Psoas muscle (tissue), 8 donors: ENCODE measurements around the gene AIF1L. TPM values are rescaled to one million over a fixed set of nuclear protein-coding genes. Genes with fewer than 3 reads are reported as not detected.

Source experiments
- ATAC-seq, 4 donors: fragments of 200-7000 bp; cut with Tn5 transposase; one replicate each; pipeline ENCODE4 v1.9.1; 2020; ENCODE audit warnings: moderate library complexity in 3 of 4, mild to moderate bottlenecking in 2 of 4
- DNase-seq, 2 donors: peaks; one replicate each; pipeline ENCODE4 v3.0.0-alpha.2; 2020
- H3K27ac ChIP-seq: fragments of 200-600 bp; one replicate; pipeline ENCODE4 v1.8.0; 2022
- H3K27me3 ChIP-seq, 3 donors: fragments of 200-600 bp in 1 of 3; one replicate each; pipeline versions ENCODE4 v1.6.1 to v1.8.0; 2013 to 2022; ENCODE audit warnings: low read length in 2 of 3, mild to moderate bottlenecking in 2 of 3, moderate library complexity in 1 of 3; ENCODE audit not compliant: insufficient read depth in 3 of 3
- H3K36me3 ChIP-seq, 2 donors: fragments of 200-600 bp in 1 of 2; one replicate each; pipeline versions ENCODE4 v1.6.1 to v1.8.0; 2013 to 2022; ENCODE audit warnings: low read depth in 1 of 2, mild to moderate bottlenecking in 1 of 2, moderate library complexity in 1 of 2; ENCODE audit not compliant: insufficient read depth in 1 of 2
- H3K4me1 ChIP-seq: fragments of 200-600 bp; one replicate; pipeline ENCODE4 v1.8.0; 2022
- H3K4me3 ChIP-seq: fragments of 200-600 bp; one replicate; pipeline ENCODE4 v1.8.0; 2022; ENCODE audit warnings: mild to moderate bottlenecking
- H3K9me3 ChIP-seq: fragments of 200-600 bp; one replicate; pipeline ENCODE4 v1.8.0; 2022
- WGBS, 3 donors: extraction: QIAGEN DNeasy Blood & Tissue Kit; methylation state at CpG; one replicate each; pipeline versions ENCODE4 v1.1.6 to v1.1.7; 2013; 5-methylcytosine and 5-hydroxymethylcytosine counted together
- intact Hi-C, 2 donors: fragments of 100-400 bp; cut with DNase I; formaldehyde crosslinking; loops; one replicate each; pipeline versions ENCODE4 v1.11.0 to v1.14.2; 2022
- polyA plus RNA-seq, 3 donors: library from polyadenylated mRNA; stranded (reverse); fragments of 200-250 nt; gene quantifications; one replicate each; pipeline ENCODE4 v1.2.3, GENCODE V29; 2013
- total RNA-seq, 4 donors: library from RNA; stranded (reverse); fragmentation: NEBNext Ultra II Directional in 2 of 4; extraction: Animal tissue kit (Norgen Biotek cat#: 25700) in 2 of 4; gene quantifications; one replicate each; pipeline versions ENCODE4 v1.2.1 to v1.2.4, GENCODE V29; 2021 to 2023
- TF ChIP-seq, protein P1 (sequence below): fragments of 200-600 bp; IDR thresholded peaks from one replicate; pipeline ENCODE4 v1.8.0; 2022; ENCODE audit warnings: antibody characterized with exemption
- donor health status: healthy with polysubstance abuse.
- donor health status: DM: no; HTN: no; CAD: no; lungs with moderate emphysema.
- donor health status: Bipolar disorder and iron deficiency.
- donor health status: healthy.
- donor health status: DM: yes; HTN: yes; CAD: no.
- donor health status: DM: no; HTN: no; CAD: no.
- donor health status: DM: no; HTN: no; CAD: no.
- donor health status: DM: yes; HTN: yes; CAD: no.

Gene AIF1L
- total and polyA plus RNA-seq, 7 donors: 3.7 to 12.2 (median 11.0) TPM

DNA sequence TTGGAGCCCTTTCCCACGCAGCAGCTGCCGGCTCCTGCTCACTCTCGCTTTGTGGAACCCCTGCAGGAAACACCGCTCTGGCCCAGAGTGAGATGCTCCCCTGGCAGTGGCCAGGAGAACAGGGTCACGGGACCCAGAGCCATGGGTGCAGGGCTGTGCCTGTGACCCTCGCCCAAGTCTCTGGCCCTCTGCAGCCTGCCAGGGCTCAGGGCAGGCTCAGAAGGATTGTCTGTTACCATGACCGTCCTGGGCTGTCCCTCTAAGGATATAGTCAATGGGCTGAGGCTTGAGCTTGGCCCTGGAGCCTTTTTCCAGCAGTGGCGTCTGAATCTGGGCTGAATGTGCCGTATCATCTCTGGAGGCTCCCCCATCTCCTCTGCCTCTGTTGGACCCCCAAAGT lies 28.7 kb upstream of the AIF1L start:
- TF ChIP-seq, protein P1, sequence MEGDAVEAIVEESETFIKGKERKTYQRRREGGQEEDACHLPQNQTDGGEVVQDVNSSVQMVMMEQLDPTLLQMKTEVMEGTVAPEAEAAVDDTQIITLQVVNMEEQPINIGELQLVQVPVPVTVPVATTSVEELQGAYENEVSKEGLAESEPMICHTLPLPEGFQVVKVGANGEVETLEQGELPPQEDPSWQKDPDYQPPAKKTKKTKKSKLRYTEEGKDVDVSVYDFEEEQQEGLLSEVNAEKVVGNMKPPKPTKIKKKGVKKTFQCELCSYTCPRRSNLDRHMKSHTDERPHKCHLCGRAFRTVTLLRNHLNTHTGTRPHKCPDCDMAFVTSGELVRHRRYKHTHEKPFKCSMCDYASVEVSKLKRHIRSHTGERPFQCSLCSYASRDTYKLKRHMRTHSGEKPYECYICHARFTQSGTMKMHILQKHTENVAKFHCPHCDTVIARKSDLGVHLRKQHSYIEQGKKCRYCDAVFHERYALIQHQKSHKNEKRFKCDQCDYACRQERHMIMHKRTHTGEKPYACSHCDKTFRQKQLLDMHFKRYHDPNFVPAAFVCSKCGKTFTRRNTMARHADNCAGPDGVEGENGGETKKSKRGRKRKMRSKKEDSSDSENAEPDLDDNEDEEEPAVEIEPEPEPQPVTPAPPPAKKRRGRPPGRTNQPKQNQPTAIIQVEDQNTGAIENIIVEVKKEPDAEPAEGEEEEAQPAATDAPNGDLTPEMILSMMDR: no peak

DNA sequence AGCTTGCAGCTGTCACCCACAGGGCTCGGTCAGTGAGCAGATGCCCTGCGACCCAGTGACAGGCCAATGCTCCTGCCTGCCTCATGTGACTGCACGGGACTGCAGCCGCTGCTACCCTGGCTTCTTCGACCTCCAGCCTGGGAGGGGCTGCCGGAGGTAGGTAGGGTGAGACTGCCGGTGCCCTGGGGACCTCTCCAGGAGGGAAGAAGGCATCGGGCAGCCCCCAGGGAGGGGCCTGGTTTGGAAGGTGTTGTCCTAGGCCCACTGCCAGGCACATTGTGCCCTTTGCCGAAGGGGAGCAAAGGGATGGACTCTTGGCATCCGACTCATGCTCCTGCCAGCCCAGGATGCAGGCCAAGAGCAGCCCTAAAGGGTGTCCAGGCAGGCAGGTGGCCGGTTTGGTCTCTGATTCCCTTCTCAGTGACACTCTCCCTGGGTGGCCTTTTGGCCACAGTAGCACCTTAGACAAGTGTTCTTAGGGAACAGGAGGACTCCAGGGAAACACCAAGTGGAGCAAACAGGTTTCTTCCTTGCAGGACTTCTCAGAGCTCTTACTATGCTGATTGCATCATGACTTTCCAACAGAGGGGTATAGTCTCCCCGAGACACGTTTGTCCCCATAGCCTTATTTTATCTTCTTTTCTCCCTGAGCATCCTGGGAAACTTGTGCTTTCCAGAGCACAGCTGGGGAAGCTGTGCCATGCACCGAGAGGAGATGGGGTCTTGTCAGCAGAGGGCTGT lies 28.1 kb upstream of the AIF1L start:
- H3K27me3 ChIP-seq: peaks cover 0 to 39% (median 4%) of the 10 kb centered on the region in 3 donors
- H3K4me3 ChIP-seq: no peak overlapping the region
- H3K4me1 ChIP-seq: peaks cover 9% of the 10 kb centered on the region
- TF ChIP-seq, protein P1: no peak
- WGBS, 3 donors: 26 to 38% (median 26%) methylated on average over 13 to 14 of the region's 14 CpGs
- no peak overlapping the region for H3K27ac ChIP-seq
- no peaks in the 10 kb centered on the region for H3K9me3 ChIP-seq
- no peaks in the 10 kb centered on the region for H3K36me3 ChIP-seq
- intact Hi-C loops: loop anchor here in 1 of 2 donors (5.0 kb wide), 1 partner anchor 269 kb away; no protein-coding TSS in a partner anchor
- DNase-seq (no peak), ATAC-seq (peak in 2 of 4 donors; percentile 34 to 38)

More for the DNA sequence above, 28.7 kb upstream of the AIF1L start:
- Histone ChIP-seq H3K27ac (no peak overlapping the region), H3K27me3 (peaks cover 0 to 39% (median 4%) of the 10 kb centered on the region in 3 donors), H3K9me3 (no peaks in the 10 kb centered on the region), H3K4me3 (no peak overlapping the region), H3K4me1 (peaks cover 9% of the 10 kb centered on the region), H3K36me3 (no peaks in the 10 kb centered on the region)
- WGBS, 3 donors: 28 to 44% (median 41%) methylated on average over 9 of the region's 9 CpGs
- ATAC-seq (no peak), DNase-seq (no peak)
- intact Hi-C loops: loop anchor here in 1 of 2 donors (5.0 kb wide), 1 partner anchor 270 kb away; no protein-coding TSS in a partner anchor

DNA sequence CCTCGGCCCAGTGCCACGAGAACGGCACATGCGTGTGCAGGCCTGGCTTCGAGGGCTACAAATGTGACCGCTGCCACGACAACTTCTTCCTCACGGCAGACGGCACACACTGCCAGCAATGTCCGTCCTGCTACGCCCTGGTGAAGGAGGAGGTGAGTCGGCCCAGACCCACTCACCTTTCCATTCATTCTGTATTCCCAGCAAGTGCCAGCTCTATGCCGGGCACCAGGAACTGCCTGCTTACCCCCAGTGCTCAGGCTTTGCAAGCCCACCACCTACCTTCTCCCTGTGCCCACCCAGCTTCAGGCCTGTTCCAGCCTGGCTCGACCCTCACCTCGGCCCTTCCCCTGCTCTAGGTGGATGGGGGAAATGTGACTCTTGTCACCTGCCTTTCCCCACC lies 26.6 kb upstream of the AIF1L start:
- TF ChIP-seq, protein P1: no peak
- H3K4me1 ChIP-seq: peaks cover 9% of the 10 kb centered on the region
- ATAC-seq: no peak

DNA sequence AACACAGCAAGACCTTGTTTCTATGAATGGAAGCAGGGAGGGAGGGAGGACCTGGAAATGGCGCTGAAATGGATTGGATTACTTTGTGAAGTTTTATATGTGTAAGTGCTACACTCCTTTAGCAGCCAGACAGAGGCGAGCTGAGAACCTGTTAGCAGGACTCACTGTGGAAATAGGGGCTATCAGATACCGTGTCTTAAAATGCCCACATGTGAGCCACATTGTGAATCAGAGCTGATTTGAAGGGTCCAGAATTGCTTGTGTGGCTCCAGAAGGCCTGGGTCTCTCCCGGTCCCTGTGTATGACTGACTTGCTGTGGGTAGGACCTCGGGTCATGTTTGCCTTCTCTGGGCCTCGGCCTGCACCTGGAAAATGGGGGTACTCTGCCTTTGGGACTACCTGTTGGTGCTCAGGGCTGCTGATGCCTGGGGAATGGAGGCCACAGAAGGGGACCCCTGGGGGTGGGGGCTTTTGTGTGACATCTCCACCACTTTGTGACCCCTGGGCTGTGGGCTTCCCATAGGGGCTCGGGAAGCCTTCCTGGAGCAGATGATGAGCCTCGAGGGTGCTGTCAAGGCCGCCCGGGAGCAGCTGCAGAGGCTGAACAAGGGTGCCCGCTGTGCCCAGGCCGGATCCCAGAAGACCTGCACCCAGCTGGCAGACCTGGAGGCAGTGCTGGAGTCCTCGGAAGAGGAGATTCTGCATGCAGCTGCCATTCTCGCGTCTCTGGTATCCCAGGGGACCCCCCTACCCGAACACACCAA lies 24.0 kb upstream of the AIF1L start:
- TF ChIP-seq, protein P1: no peak
- Histone ChIP-seq H3K36me3 (no peaks in the 10 kb centered on the region), H3K4me1 (peaks cover 9% of the 10 kb centered on the region), H3K27me3 (peaks cover 0 to 19% (median 2%) of the 10 kb centered on the region in 3 donors), H3K27ac (no peak overlapping the region), H3K9me3 (no peaks in the 10 kb centered on the region), H3K4me3 (no peak overlapping the region)
- intact Hi-C loops: no loop called here
- WGBS, 3 donors: 57 to 58% (median 58%) methylated on average over 15 to 16 of the region's 16 CpGs
- ATAC-seq (no peak), DNase-seq (no peak)

More for the DNA sequence above, 26.6 kb upstream of the AIF1L start:
- intact Hi-C loops: loop anchor here in 1 of 2 donors (5.0 kb wide), 1 partner anchor 268 kb away; no protein-coding TSS in a partner anchor
- no peak for DNase-seq
- 90 to 92% (median 90%) methylated on average over 15 of the region's 15 CpGs for WGBS, 3 donors
- no peaks in the 10 kb centered on the region for H3K9me3 ChIP-seq
- no peak overlapping the region for H3K27ac ChIP-seq
- no peaks in the 10 kb centered on the region for H3K36me3 ChIP-seq
- no peak overlapping the region for H3K4me3 ChIP-seq
- H3K27me3 ChIP-seq: peaks cover 0 to 36% (median 2%) of the 10 kb centered on the region in 3 donors
